Heart left ventricle (tissue), 13 donors: Measurements from ENCODE around the gene FOXF2.

Experiments used
- CTCF ChIP-seq, 12 donors: fragments of 200-600 bp; sonication (generic) in 4 of 12; IDR thresholded peaks; one replicate each; pipeline versions ENCODE4 v1.5.0 to v1.8.0; 2018 to 2022; ENCODE audit warnings: antibody characterized with exemption in 12 of 12, mild to moderate bottlenecking in 5 of 12
- POLR2A ChIP-seq, 2 donors: fragments of 450-650 bp; IDR thresholded peaks; one replicate each; pipeline ENCODE4 v1.6.1; 2017; ENCODE audit warnings: antibody characterized with exemption in 2 of 2, mild to moderate bottlenecking in 2 of 2, moderate library complexity in 2 of 2
- donor health status: ischemic (EF 13 %, LVEDD 7.1; RV severe dilation, severe dysfunction).
- donor health status: DM: no; HTN: yes; CAD: no.
- donor health status: DM: no; HTN: no; CAD: no.
- donor health status: ischemic (EF 25% LVEDD 6.9; RV normal size, moderate dysfunction).
- donor health status: ischemic (EF 25% LVEDD 5.7; RV mildly dilated, moderate dysfunction).
- donor health status: ischemic (EF 35%, LVEDD 5.7; RV mildly dilated, moderate dysfunction).
- donor health status: nonischemic (EF 11% LVEDD 7.7; RV severe dilation, severe dysfunction).
- donor health status: DM: yes; HTN: yes; CAD: no.
- donor health status: PGD.
- donor health status: ischemic (EF 29% LVEDD 5.4; RV normal size, mild dysfunction).
- donor health status: nonischemic (EF 23%, LVEDD 6.1; RV moderate dilation, normal function).

- TF ChIP-seq CTCF (IDR thresholded peaks at IDR 0.05) = no peak
- no peak for TF ChIP-seq POLR2A (IDR thresholded peaks at IDR 0.05)
These were observed 24.6 kb upstream of the FOXF2 start for GRCh38 chr6:1364791-1365190.
